HG02852 (cell line): ENCODE data around the gene UBA7.

Experiments used
- ATAC-seq: cut with Tn5 transposase; IDR thresholded peaks from one replicate; pipeline ENCODE4 v1.9.1; 2021; ENCODE audit warnings: mild to moderate bottlenecking, moderate library complexity; ENCODE audit not compliant: unreplicated experiment

Gene UBA7

DNA sequence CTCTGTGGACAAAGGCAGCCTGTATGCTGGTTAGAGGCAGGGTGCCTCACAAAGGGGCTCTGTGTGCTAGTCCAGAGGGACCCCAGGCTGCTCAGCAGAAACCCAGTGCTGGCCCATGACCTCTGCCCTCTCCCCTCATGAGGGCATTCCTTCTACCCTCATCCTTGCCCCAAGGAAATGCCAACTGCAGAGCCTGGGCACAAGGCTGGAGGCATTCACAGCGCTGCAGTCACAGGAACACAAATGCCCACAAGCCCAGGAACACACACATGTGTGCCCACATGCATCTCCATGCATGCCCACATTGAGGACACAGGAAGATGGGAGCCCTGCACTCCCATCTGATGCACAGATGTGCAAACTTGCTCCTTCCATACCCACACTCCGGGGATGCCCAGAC, 6.9 kb downstream of the UBA7 start:
- ATAC-seq: no peak

DNA sequence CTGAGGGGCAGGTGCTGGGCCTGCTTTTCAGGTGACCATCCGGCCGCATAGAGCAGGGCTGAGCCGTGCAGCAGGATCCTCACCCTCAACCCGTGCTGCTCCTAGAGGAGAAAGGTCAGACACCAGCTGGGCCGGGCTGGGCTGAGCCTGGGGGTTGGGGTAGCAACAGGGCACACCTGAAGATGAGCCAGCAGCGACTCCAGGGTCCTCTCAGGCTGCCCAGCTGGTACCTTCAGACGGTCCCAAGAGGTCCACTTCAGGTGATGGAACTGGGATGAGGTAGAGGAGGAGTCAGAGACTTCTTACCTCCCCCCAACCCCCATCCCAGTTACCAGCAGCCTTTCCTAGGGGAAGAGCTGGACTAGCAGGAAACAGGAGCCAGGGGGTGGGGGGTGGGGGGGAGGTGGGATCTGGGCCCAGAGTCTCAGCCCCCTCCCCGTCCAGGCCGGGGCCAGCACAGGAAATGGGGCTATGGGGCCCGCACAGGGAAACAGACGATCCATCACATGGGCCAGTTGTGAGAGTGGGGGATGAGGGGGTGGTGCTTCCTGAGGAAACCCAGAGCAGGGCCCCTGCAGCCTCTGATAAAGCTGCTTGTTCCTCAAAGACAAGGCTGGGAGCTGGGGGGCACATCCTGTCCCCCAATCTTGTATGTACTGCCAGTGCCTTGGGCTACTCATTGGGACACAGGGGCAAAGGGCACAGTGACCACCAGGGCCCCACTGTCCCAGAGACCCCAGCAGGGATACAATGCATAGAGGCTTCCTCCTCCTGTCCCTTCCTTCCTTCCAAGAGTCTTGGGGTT, 7.7 kb downstream of the UBA7 start:
- ATAC-seq: no peak

DNA sequence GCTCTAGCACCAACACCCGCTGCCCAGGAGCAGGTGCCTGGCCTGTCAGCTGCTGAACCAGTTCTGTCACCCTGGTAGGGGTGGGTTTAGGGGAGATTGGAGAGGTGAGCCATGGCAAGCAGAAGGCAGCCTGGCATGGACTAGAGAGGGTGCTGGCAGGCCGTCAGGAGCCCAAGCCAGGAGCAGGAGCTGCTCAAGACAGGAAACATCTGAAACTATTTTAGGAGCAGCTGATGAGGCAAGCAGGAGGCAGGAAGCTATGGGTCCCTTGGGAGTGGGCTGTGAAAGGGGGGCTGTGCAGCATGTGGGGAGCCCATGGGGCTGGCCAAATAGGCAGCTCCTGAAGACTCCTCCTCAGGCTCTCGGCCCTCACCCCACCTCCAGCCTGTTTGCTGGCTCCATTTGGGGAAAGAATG, 8.4 kb downstream of the UBA7 start:
- no peak for ATAC-seq

DNA sequence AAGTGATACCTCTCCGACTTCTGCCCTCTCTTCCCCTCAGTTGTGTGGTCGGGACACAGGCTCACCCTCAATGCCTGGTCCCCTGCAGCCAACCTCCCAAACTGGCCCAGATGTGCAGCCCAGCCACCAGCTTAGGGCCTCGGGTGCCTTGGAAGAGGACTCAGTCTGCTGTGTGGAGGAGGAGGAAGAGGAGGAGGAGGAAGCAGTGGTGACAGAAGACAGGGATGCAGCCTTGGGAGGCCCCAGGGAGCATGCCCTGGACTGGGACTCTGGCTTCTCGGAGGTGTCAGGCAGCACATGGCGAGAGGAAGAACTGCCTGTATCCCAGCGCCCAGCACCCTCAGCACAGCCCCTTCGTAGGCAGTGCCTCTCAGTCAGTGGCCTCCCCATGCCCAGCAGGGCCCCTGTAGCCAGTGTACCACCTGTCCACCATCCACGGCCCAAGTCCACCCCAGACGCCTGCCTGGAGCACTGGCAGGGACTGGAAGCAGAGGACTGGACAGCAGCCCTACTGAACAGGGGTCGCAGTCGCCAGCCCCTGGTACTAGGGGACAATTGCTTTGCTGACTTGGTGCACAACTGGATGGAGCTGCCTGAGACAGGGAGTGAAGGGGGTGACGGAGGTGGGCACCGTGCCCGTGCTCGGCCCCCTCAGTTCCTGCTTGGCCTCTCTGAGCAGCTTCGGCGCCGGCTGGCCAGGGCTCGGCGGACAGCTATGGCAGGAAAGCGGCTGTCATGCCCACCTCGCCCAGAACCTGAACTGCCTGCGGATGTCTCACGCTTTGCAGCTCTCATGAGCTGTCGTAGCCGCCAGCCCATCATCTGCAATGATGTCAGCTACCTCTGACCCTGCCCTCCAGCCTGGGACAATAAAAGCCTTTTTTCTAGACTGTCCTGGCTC, 9.4 kb downstream of the UBA7 start:
- no peak for ATAC-seq

DNA sequence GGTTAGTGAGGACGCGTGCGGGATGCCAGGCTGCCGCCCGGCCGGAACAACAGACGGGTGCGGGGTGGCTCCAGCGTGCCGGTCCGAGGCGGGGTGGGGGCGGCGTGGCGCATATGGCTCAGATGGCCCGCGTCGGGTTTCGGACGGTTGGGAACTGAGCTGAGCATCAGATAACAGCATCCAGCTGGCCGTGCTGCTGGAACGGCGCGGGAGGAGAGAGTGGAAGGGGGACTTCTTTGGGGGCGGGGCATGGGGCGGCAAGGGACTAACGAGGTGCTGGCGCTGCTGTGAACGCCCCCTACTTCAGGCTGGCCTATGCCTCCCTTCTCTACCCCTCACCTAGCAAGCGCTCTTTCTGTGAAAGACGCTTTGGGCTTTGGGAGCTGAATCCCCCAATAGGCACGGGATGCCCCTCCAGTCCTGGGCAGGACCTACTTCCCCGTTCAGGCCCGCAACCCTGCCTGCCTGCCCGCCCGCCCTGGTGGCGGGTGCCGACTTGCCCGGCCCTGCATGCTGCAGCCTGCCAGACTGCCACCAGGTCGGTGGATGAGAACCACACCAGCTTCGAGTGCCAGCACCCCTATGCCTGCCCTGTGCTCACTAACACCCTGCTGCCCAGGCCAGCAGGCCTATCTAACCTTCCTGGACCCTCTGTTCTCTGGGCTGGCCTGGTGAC, 10.2 kb downstream of the UBA7 start:
- no peak for ATAC-seq

DNA sequence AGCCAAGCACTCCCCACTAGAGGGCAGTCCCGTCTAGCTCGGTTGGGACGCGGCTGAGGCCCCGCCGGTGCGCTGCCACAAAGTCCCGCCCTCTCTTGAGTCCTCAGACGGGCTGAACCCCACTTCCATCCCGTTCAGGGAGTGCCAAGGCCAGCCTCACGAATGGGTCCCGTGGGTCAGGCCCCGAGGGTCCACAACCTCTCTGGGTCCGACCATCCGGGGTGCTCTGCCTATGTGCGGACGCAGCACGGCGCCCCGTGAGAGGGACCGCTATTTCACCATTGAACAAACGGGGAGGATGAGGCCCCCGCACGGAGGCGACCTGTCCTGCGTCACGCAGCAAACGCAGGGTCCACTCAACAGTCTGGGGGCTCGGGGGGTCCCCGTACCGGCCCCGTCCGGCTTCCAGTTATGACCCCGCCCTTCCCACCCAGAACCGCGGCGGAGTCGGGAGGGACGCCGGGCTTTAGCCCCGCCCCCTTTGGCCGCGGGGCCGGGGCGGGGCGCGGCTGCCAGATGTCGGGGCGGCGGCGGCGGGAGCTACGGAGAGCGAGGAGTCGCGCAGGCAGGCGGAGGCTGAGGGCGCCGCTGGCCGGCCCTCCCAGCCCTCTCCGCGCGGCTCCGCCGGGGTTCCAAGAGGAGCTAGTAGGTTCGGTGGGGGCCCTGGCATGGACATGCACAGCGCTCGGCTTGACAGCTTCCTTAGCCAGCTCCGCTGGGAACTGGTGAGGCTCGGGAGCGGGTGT, 10.9 kb downstream of the UBA7 start, which contains the start of gene INKA1:
TSS of gene INKA1 (plus strand) at position 543 of the 746 bp plus-strand sequence. CDS start at position 675, 132 bp downstream.
- ATAC-seq: peak; percentile 68

DNA sequence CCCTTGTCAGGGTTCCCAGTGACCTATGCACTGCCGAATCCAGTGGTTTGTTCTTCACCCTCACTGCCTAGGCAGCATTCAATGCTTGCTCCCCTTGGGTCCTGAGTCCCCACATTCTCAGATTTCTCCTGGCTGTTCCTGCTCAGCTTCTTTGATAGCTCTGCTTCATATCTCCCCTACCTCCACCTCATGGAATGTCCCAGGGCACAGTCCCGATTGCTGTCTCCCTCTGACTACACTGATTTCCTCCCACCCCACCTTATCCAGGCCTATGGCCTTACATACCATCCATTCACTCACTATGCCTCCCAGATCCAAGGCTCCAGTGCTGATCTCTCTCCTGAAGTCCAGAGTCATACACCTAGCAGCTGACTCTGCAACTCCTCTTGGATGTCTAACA, 12.6 kb downstream of the UBA7 start:
- no peak for ATAC-seq

DNA sequence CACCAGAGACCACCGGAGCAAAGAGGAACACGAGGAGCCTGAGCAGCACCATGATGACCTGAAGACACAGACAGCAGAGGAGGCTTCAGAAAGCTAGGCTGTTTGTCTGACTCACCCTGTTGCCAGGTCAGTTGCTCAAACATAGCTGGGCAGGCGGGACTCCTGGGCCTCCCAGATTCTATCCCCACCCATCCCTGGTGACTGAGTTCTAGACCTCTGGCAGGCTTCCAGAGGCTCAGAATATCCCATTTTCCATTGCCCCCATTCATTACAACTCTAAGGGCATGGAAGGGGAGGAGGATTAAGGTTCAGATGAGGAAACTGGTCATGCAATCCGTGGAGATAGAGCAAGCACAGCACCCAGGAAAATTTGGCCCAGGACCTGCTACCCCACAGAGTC, 14.0 kb downstream of the UBA7 start, which contains the start of gene CDHR4:
TSS of gene CDHR4 (minus strand) at position 113 of the 400 bp plus-strand sequence. CDS start at position 52, 61 bp downstream.
- ATAC-seq: no peak

DNA sequence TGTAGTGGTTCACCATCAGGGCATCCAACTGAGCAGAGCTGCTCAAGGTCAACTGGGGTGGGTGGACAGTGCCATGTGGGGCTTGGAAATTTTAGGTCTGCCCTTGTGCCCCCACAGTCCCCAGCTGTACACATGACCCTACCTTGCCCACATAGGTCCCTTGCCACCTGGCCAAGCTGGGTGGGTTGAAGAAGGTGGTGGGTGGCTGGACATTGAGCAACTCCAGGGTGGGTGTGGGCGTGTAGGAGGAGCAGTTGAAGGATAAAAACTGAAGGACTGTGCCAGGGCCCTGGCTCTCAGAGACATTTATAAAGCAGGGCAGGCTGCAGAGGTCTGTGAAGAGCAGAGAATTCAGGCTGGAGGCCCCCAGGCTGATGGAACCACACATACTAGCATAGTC, 14.6 kb downstream of the UBA7 start:
- ATAC-seq: no peak

DNA sequence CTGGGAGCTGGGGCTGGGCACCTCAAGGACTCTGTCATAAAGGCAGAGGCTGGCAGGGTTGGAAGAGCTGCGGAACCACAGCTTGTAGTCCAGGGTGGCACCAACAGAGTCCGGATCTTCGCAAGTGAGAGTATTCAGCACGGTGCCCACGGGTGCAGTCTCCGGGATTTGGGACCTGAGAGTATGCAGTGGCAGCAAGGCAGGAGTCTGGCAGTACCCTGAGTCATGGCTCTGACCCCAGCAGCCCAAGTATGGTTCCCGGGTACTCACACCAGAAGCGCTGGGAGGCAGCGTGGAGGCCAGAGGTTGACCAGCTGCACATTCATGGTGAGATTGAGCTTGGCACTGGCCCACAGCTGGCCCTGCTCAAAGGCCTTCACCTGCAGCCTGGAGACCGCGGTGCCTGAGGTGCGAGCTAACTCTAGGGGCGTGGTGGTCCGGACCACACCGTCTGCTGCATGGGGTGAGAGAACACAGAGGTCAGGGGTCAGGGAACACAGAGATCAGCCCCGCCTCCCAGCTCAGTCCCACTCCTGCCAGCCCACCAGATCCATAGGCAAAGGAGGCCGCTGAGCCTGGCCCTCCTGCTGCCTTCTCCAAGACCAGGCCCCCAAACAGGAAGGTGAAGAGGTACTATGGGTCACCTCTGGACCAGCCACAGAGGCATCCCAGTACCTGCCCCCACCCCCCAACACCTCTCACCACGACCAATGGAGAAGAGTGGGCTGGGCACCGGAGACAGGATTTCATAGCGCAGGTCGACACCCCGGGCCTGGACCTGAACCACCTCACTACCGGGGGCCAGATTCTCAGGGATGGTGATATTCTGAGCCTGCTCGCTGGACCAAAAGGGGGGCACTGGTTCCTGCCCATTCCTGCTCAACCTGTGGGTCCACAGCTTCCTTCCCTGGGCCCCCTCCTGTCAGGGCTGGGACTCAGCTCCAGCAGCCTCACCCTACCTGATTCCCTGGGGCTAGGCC, 18.5 kb downstream of the UBA7 start:
- no peak for ATAC-seq

DNA sequence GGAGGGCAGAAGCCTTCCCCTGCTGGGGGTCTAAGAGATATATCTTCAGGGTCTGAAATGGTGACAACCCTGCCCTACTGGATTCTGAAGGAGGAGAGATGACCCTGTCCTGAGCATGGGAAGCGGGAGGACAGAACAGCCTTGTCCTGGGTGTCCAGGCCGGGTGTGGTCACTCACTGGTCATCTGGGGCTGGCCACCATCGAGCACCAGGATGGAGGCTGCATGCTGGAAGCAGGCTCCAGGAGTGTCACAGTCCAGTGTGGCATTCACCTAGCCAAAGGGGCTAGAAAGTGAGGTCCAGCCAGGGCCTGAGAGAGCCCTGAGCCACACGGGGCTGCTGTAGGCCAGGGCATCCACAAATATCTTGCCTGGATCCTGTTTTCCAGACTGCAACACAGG, 19.3 kb downstream of the UBA7 start:
- ATAC-seq: no peak

DNA sequence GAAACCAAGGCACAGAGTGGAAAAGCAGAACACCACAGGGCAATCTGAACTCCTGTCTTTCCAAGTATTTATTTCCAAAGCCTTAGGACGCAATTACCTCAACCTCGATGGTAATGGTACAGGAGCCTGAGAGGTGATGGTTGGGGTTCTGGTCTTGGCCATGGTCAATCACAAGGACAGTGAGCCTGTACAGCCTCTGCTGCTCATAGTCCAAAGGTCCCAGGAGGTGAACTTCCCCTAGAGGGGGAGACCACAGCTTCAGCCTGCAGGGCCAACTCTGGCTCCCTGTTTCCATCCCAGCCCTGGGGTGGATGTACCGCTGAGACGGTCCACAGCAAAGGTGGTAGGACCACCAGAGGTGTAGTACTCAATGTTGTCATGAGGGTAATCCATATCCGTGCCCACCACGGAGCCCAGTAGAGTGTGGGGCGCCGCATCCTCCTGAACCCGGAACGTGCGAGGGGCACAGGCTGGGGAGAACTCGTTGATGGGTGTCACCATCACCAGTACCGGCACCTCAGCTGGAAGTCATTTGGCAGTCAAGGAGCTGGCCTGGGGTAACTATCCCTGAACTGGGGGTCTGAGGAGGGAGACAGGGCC, 20.2 kb downstream of the UBA7 start:
- no peak for ATAC-seq

DNA sequence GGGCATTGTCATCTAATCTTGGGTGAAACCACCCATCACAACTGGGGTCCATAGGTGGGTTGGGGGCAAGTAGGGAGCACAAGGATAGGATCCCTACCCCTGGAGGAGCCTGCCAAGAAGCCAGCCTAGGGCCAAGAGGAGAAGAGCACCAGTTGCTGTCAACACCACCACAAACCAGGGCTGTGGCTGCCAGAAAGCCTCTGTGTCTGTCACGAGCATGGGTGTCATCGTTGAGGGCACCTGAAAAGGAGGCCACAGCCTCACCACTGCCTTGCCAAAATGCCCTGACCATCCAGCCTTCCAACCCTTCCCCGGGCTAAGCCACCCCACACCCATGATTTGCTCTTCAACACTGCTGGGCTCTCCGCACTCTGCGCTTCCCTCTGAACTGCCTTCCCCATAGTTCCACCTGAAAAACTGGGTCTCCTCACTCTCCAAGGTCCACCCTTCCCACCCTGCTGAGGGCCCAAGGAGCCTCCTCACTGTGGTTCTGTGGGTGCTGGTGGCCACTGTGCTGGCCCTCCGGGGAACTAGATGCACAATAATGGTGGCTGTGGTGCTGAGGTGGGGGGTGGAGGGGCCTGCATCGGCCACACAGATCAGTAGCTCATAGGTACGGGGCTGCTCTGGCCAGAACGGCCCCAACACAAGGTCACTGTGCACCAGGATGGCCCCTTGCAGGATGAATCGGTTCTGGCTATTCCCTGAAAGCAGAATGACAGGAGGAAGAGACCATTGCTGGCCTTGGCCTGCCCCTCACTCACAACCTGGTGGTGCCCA, 21.2 kb downstream of the UBA7 start:
- no peak for ATAC-seq

DNA sequence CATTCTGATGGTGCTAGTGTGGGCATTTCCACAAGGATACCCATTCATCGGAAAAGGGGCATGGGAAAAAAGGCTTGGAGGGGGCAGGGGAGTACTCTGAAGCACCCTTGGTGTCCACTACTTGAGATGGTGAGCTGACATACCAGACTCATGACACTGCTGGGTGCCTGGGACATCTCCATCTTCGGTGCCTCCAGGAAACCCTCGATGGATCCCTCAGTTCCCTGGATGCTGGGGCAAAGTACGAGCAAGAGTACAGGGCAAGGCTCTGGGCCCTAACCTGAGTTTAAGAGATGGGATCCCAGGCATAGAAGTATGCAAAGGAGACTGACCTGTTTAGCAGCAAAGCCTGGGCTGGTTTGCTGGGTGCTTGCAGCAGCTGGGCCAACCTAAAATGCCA, 22.2 kb downstream of the UBA7 start:
- no peak for ATAC-seq

DNA sequence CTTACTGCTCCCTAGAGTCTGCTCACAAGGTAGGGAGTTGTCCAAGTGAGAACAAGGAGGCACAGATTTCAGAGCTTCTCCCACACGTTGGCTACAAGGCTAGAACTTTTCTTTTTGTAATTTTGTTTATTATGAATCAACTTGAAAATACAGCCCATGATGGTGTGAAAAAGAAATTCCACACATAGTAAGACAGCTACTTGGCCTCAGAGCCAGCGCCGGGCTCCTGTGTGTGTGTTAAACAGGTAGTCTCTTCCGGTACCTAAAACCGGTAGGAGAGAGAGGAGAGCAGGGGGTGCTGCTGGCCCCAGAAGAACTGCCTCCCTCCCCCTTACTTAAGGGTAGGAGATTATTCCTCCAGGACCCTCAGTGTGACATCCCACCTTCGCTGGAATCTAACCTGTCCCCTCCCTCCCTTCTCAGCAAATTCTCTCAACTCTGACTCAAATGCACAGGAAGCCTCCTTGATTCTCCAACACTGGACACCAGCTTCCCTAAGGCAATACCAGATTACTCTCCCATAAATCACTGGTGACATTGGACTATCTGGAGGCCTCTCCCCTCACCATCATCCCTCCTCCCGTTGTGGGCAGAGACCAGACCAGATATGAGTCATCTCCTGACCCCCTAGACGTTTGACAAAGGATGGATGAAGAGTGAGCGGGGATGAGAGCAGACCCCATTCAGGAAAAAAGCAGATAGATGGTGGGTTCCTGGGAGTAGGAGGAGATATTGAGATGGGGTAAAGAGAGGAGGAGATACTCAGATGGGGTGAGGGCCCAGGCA, 22.9 kb downstream of the UBA7 start:
- ATAC-seq: no peak

DNA sequence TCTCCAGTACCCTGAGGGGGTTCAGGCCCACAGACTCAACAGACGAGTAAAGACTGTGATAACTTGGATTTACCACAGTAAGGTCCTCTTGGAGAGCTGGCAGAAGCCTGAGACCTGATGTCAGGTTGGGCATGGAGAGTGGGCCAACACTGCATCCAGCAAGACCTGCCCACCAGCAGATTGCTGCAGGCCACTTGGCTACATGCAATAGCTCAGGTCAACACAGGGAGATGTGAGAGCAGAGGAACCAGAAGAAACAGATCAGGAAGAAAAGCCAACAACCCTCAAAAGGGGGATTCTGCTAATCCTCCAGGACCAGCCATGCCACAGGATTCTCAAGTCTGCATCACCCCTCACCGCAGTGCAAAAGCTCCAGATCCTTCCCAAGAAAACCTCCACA, 25.7 kb downstream of the UBA7 start:
- no peak for ATAC-seq

DNA sequence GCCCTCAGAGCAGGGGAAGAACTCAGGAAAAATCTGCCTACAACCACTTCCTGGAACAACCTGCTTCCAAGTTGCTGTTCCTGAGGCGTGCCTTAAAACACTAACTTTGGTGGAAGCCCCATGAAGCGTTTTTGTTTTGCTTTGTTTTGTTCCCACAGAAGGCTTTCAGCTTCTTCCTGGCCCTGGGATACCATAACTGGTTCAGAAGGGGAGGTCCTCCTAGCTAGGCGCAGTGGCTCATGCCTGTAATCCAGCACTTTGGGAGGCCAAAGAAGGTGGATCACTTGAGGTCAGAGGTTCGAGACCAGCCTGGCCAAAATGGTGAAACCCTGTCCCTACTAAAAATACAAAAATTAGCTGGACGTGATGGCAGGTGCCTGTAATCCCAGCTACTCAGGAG, 26.2 kb downstream of the UBA7 start:
- ATAC-seq: no peak

DNA sequence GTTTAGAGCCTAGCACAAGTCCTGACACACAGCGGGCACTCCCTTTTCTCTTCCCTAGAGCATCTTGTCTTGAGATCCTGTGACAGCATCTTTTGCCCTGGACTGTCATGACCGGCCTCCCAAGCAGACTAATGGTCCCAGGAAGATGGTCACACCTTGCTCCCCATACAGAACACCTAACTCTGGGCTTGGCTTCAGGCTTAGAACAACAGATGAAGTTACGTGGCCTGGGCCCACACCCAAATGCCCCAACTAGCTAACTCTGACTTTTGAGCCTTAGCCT, 26.6 kb downstream of the UBA7 start:
- no peak for ATAC-seq
